GM12878 (cell line): ENCODE measurements around the gene PURA. TPM values are rescaled to one million over a fixed set of nuclear protein-coding genes. Genes with fewer than 3 reads are reported as not detected.

ENCODE experiments used
- ATAC-seq: fragments of 200-7000 bp; cut with Tn5 transposase; 3 replicates; pipeline ENCODE4 v1.9.1; 2020; ENCODE audit warnings: mild to moderate bottlenecking, moderate library complexity
- BruUV-seq: library from RNA; stranded (reverse); fragments of 400-500 nt; replicated peaks from 2 replicates; lab custom pipeline; 2021; lab: Mats Ljungman, UMichigan
- CTCF ChIA-PET: fragments of 300-600 bp; sonication (Branson Sonifier 250); formaldehyde crosslinking; extraction: SDS; loops from one replicate; lab custom pipeline; 2021; ENCODE audit warnings: inconsistent platforms; lab: Yijun Ruan, JAX
- POLR2A ChIA-PET: fragments of 350-600 bp; formaldehyde crosslinking; extraction: SDS; loops from one replicate; lab custom pipeline; 2021; ENCODE audit warnings: inconsistent platforms; lab: Charles Lee
- RAD21 ChIA-PET: fragments of 300-600 bp; sonication (Branson Sonifier 250); formaldehyde crosslinking; loops from one replicate; lab custom pipeline; 2023; ENCODE audit warnings: antibody characterized with exemption; ENCODE audit not compliant: unreplicated experiment; lab: Charles Lee
- SMC1A ChIA-PET: fragments of 300-600 bp; sonication (Branson Sonifier 250); formaldehyde crosslinking; loops from one replicate; lab custom pipeline; 2023; ENCODE audit not compliant: unreplicated experiment, uncharacterized antibody; lab: Charles Lee
- DNase-seq: peaks from one replicate; pipeline ENCODE4 v3.0.0-alpha.2; 2011; ENCODE audit warnings: low read depth, low spot score
- FAIRE-seq: peaks from 3 replicates; lab custom pipeline; 2011; peaks lifted over from hg19 to GRCh38; lab: Jason Lieb, UNC
- H2AFZ ChIP-seq: 2 replicates; pipeline ENCODE4 v1.6.0; 2011; ENCODE audit warnings: low read depth, low read length, control low read depth; ENCODE audit not compliant: control insufficient read depth
- H3K27ac ChIP-seq: 2 replicates; pipeline ENCODE4 v1.5.1; 2011; ENCODE audit warnings: control low read depth; ENCODE audit not compliant: control insufficient read depth, insufficient read depth
- H3K27me3 ChIP-seq, 2 experiments: replicated peaks in 1 of 2; 2 replicates each; pipeline versions ENCODE4 v1.6.0 to v1.6.1; 2011; ENCODE audit warnings: low read length in 1 of 2; ENCODE audit not compliant: control insufficient read depth in 2 of 2, insufficient read depth in 2 of 2
- H3K36me3 ChIP-seq, 2 experiments: 2 replicates each; pipeline ENCODE4 v1.5.1; 2011; ENCODE audit warnings: low read length in 1 of 2; ENCODE audit not compliant: control insufficient read depth in 2 of 2, insufficient read depth in 2 of 2
- H3K4me1 ChIP-seq: 2 replicates; pipeline ENCODE4 v1.6.1; 2011; ENCODE audit warnings: mild to moderate bottlenecking, low read length, moderate library complexity, mixed read lengths; ENCODE audit not compliant: control insufficient read depth, insufficient read depth
- H3K4me2 ChIP-seq: 2 replicates; pipeline ENCODE4 v1.6.0; 2011; ENCODE audit warnings: control low read depth; ENCODE audit not compliant: control insufficient read depth, insufficient read depth
- H3K4me3 ChIP-seq: fragments of 200-600 bp; sonication (generic); 2 replicates; pipeline ENCODE4 v1.5.1; 2016
- H3K79me2 ChIP-seq: 2 replicates; pipeline ENCODE4 v1.6.0; 2011; ENCODE audit warnings: low read length; ENCODE audit not compliant: control insufficient read depth, insufficient read depth
- H3K9ac ChIP-seq: 2 replicates; pipeline ENCODE4 v1.8.0; 2011; ENCODE audit warnings: low read length, control low read depth, mixed read lengths; ENCODE audit not compliant: control insufficient read depth, insufficient read depth
- H3K9me3 ChIP-seq: replicated peaks from 3 replicates; pipeline ENCODE4 v1.5.1; 2011; ENCODE audit warnings: mild to moderate bottlenecking, low read length; ENCODE audit not compliant: control insufficient read depth, insufficient read depth
- H4K20me1 ChIP-seq: 2 replicates; pipeline ENCODE4 v1.6.0; 2011; ENCODE audit not compliant: control insufficient read depth, insufficient read depth
- BACH1 ChIP-seq: fragments of 450-650 bp; IDR thresholded peaks from 2 replicates; pipeline ENCODE4 v1.6.1; 2017; ENCODE audit warnings: mild to moderate bottlenecking, borderline replicate concordance
- CTCF ChIP-seq, 3 experiments: IDR thresholded peaks in 2 of 3; conservative IDR thresholded peaks in 1 of 3; 2 replicates each; pipeline ENCODE4 v1.5.1; 2011; ENCODE audit warnings: low read depth in 3 of 3, low read length in 3 of 3, mild to moderate bottlenecking in 3 of 3, control low read depth in 2 of 3, moderate library complexity in 2 of 3, inconsistent platforms in 1 of 3, mixed read lengths in 1 of 3; ENCODE audit not compliant: control insufficient read depth in 2 of 3, insufficient read depth in 1 of 3; ENCODE audit errors: extremely low read depth in 1 of 3
- IRF4 ChIP-seq: IDR thresholded peaks from 2 replicates; pipeline ENCODE4 v1.6.1; 2011; ENCODE audit warnings: low read depth, low read length
- MEF2B ChIP-seq: fragments of 450-650 bp; IDR thresholded peaks from 2 replicates; pipeline ENCODE4 v1.6.1; 2018; ENCODE audit warnings: mild to moderate bottlenecking, moderate library complexity; ENCODE audit not compliant: partially characterized antibody, poor library complexity, severe bottlenecking
- NR2F1 ChIP-seq: fragments of 450-650 bp; conservative IDR thresholded peaks from 2 replicates; pipeline ENCODE4 v1.6.1; 2017; ENCODE audit warnings: mild to moderate bottlenecking
- PAX5 ChIP-seq: IDR thresholded peaks from 2 replicates; pipeline ENCODE4 v1.6.1; 2011; ENCODE audit warnings: low read depth, low read length, borderline replicate concordance
- SIN3A ChIP-seq: IDR thresholded peaks from 2 replicates; pipeline ENCODE4 v1.6.1; 2012; ENCODE audit warnings: low read depth, low read length, improper control_type of control experiment
- TCF7 ChIP-seq: IDR thresholded peaks from 2 replicates; pipeline ENCODE4 v1.6.1; 2014; ENCODE audit warnings: antibody characterized with exemption, borderline replicate concordance
- YY1 ChIP-seq: IDR thresholded peaks from 2 replicates; pipeline ENCODE4 v1.6.1; 2011; ENCODE audit warnings: low read depth, mild to moderate bottlenecking, low read length
- WGBS: methylation state at CpG from one replicate; pipeline ENCODE4 v1.1.6; 2016; ENCODE audit warnings: low lambda C conversion rate; ENCODE audit not compliant: insufficient replicate concordance, insufficient coverage; ENCODE audit errors: missing lambda C conversion rate; 5-methylcytosine and 5-hydroxymethylcytosine counted together
- in situ Hi-C: fragments of 300-500 bp; cut with MboI; formaldehyde crosslinking; loops from 9 replicates; pipeline ENCODE4 v1.14.3; 2018; ENCODE audit warnings: mixed read lengths
- intact Hi-C: fragments of 100-400 bp; cut with micrococcal nuclease; formaldehyde crosslinking; loops from one replicate; pipeline ENCODE4 v1.14.2; 2022; ENCODE audit not compliant: unreplicated experiment
- polyA plus RNA-seq, 11 experiments: library from polyadenylated mRNA; depleted of rRNA in 4 of 11; unstranded in 6 of 11; stranded (reverse) in 5 of 11; fragments of >200 nt; fragmentation: Nextera tagmentation in 4 of 11; fragmentation: Illumina TruSeq in 1 of 11; extraction: Ambion mirVana in 4 of 11; extraction: Trizol in 1 of 11; gene quantifications; 1 replicate in 1 of 11; 2 replicates in 10 of 11; pipeline versions ENCODE4 v1.2.1 to v1.2.3, GENCODE V29; 2011 to 2016; ENCODE audit warnings: inconsistent platforms in 2 of 11, missing spikeins in 2 of 11, low read depth in 1 of 11
- total RNA-seq, 4 experiments: library from RNA; depleted of rRNA in 3 of 4; stranded (reverse); fragments of >200 nt in 3 of 4; fragmentation: Illumina TruSeq in 1 of 4; extraction: Trizol in 1 of 4; gene quantifications; 2 replicates each; pipeline versions ENCODE4 v1.2.1 to v1.2.3, GENCODE V29; 2013 to 2021

Gene PURA
- total and polyA plus RNA-seq, 10 of the 15 experiments (the other 5 are each of a cell fraction or from before 2014, with no cell fraction given), result 3.3 to 11.8 (median 5.8) TPM

GRCh38 chr5:140133514-140134167 lies 19.7 kb downstream of the PURA start:
- no peak overlapping the region for H3K4me2 ChIP-seq
- ChIA-PET SMC1A (interaction anchor here (0.6 to 5.3 kb wide), 12 partner anchors 9 to 86 kb away, joined by 3 to 39 read pairs (median 4); no protein-coding TSS in a partner anchor), POLR2A (interaction anchor here (1.4 to 4.3 kb wide), 3 partner anchors 12 to 38 kb away, joined by 5 to 21 read pairs (median 10); no protein-coding TSS in a partner anchor), CTCF (interaction anchor here (0.6 to 5.3 kb wide), 16 partner anchors 8 to 342 kb away, joined by 3 to 33 read pairs (median 4); no protein-coding TSS in a partner anchor), RAD21 (interaction anchor here (1.4 to 3.8 kb wide), 3 partner anchors 10 to 60 kb away, joined by 3 to 16 read pairs (median 15); no protein-coding TSS in a partner anchor)
- H3K79me2 ChIP-seq, result no peaks in the 10 kb centered on the region
- H4K20me1 ChIP-seq, result no peaks in the 10 kb centered on the region; the same call in 1 of the 2 replicates
- no peaks in the 10 kb centered on the region for H3K9me3 ChIP-seq
- no peak for ATAC-seq
- in situ Hi-C loops (no loop called here), intact Hi-C loops (no loop called here)
- no peak overlapping the region for H3K9ac ChIP-seq
- BruUV-seq, result no TSS peak
- no peak overlapping the region for H2AFZ ChIP-seq
- no peak for FAIRE-seq
- H3K27ac ChIP-seq, result no peak overlapping the region
- no peaks in the 10 kb centered on the region for H3K27me3 ChIP-seq
- peaks cover 8% of the 10 kb centered on the region; the same call in 1 of the 2 replicates for H3K4me1 ChIP-seq
- WGBS, result 95% methylated on average over 4 of the region's 4 CpGs
- no peaks in the 10 kb centered on the region for H3K36me3 ChIP-seq
- no peak for DNase-seq
- TF ChIP-seq BACH1 (no peak), CTCF (IDR thresholded peaks at IDR 0.05 in 2 of 3, conservative IDR thresholded peaks at IDR 0.05 in 1 of 3; ENCODE audit: control insufficient read depth in 2 of 3, extremely low read depth in 1 of 3, insufficient read depth in 1 of 3, low read depth in 3 of 3, low read length in 3 of 3) (0 out of 6 replicates have a peak, but pooled peaks of 1 of the 3 experiments have one; percentile 10), SIN3A (no peak), IRF4 (no peak), MEF2B (no peak), TCF7 (no peak), NR2F1 (no peak), PAX5 (no peak), YY1 (no peak)
- no peak overlapping the region for H3K4me3 ChIP-seq
